Activated CD4-positive, alpha-beta T cell treated with anti-CD3 and anti-CD28 coated beads, Interleukin-10, Interleukin-2, amounts not matched to agents 100 ng/mL and 50 ng/mL, durations not matched to agents 16 hours and 8 hours (primary cell): ENCODE measurements around the gene SUSD3.

Source experiments
- DNase-seq: peaks from one replicate; pipeline ENCODE4 v3.0.0-alpha.2; 2020

Gene SUSD3

DNA sequence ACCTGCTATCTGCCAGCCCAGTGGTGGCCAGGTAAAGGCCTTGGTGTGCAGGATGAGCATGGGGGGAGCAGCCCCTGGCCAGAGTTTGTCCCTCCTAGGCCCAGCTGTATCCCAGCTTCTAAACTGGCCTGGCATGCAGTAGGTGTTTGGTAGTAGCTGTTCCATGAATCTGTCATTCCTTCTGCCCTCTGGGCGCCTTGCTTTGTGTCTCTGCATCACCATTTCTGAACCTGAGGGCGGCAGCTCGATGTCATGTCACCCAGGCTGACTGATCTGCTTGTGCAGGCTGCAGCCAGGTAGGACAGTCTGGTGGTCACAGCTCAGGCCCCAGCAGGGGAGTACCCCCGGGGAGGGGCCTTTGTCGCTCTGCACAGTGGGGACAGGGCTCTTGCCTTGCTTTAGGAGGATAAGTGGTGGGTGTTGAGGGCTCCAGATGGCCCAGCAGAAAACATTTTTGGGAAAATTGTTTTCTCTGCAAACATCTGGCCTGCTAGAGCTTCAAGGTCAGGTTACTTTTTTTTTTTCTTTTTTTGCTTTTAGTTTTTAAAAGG lies 4.6 kb upstream of the SUSD3 start:
- no peak for DNase-seq

- DNase-seq, result no peak
Observed at GRCh38 chr9:93054758-93055704, 3.5 kb upstream of the SUSD3 start.

DNA sequence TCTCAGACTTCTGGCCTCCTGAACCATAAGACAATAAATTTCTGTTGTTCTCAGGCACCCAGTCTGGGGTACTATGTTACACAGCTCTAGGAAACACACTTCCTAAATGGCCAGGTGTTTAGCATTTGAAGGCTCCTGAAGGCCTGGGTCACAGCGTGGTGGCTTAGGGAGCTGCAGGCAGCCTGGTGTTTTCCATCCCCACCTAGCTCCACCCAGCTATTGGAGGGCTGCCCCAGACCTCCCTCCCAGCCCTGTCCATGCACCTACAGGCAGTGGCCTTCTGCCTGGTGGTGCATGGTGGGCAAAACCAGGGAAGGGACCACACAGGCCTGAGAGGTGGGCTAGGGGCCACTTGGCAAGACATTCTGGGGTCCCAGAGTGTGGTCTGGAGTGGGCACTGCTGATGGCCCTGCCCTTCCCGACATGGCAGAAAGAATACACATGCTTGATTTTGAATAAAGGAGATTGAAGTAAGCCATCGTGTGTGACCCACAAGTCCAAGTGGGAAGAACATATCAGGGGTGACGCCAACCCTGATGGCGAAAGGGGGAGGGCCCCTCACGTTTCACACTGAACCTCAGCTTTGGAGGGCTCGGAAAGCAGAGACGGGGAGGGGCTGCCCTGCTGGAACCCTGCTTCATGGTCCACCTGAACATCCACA lies 1.3 kb upstream of the SUSD3 start:
- DNase-seq, result no peak

DNA sequence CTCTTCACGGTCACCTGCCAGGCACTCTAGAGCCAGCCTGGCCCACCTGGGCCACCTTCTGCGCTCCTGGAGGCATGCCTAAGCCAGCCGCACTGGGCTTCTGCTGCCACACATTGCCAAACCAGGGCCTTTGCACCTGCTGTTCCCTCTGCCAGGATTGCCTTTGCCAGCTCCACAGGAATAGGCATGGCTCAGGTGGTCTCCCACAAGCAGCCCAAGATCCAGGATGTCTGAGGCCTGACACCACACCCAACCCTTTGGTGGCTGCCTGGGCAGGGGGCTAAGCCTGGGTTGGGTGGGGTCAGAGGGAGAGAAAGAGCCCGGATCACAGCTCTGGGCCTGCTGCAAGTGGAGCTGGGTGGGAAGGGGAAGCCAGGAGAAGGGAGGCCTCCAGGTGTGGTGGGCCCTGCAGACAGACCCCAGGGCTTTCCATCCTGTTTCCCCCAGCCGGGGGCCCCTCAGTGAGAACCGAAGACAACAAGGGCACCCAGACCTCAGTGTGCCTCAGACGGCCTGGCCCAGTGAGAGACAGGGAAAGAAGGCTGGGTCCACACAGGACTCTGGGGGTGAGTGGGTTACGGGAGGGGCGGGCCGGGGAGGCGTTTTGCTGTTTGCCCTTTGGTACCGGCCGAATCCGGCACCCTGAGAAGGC lies 672 bp upstream of the SUSD3 start:
- DNase-seq, result no peak

DNA sequence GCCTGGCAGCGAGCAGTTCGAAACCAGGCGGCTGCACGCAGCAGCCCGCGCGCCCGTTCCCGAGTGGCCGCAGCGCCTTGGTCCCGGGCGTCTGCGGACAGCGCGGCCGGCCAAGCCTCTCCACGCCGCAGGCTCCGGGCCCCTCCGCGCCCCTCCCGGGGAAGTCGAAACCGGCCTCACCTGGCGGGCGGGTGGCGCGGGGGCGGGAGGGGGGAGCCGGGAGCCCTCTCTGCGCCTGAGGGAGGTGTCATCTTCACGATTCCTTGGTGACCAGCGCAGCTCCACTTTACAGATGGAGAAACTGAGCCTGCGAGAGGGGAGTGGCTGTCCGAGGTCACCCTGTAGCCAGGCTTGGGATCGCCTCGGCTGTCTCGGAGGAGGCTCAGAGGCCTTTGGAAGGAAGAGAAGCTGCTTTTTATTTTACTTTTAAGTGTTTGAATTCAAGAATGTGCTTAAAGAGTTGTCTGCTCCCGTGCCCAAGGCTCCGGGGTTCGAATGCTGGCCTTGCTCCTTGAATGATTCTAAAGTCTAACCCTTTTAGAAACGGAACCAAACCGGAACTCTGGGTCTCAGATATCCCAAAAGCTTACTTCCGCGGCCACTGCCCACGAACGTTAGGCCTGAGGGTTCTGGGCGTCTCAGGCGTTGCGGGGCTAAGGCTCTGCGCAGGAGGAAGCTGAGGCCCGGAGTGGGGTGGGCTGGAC lies 662 bp downstream of the SUSD3 start:
- DNase-seq, result peak; percentile 41

- DNase-seq, result no peak
Observed at GRCh38 chr9:93059715-93060578, 1.4 kb downstream of the SUSD3 start.

DNA sequence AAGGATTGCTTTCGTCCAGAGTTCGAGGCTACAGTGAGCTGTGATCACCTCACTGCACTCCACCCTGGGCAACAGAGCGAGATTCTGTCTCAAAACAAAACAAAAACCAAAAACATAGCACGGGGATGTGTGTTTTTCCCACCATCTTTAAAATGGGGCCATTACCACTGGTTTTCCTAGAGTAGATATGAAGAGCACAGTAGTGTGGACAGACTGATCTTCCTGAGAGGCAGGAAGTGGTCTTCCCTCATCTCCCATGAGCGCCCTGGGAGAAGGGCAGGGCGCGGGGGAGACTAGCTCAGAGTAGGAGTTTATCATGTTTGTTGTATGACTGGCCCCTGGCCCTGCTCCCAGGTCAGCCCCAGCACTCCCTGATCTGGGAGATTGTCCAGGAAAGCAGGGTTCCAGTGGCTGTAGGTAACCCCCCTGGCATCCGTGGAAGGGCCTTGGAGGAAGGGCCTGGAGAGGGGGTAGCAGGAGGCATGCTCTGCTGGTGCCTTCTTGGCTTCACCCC lies 2.3 kb downstream of the SUSD3 start:
- peak; percentile 61 for DNase-seq

GRCh38 chr9:93061260-93061751 lies 2.8 kb downstream of the SUSD3 start:
- no peak for DNase-seq

DNA sequence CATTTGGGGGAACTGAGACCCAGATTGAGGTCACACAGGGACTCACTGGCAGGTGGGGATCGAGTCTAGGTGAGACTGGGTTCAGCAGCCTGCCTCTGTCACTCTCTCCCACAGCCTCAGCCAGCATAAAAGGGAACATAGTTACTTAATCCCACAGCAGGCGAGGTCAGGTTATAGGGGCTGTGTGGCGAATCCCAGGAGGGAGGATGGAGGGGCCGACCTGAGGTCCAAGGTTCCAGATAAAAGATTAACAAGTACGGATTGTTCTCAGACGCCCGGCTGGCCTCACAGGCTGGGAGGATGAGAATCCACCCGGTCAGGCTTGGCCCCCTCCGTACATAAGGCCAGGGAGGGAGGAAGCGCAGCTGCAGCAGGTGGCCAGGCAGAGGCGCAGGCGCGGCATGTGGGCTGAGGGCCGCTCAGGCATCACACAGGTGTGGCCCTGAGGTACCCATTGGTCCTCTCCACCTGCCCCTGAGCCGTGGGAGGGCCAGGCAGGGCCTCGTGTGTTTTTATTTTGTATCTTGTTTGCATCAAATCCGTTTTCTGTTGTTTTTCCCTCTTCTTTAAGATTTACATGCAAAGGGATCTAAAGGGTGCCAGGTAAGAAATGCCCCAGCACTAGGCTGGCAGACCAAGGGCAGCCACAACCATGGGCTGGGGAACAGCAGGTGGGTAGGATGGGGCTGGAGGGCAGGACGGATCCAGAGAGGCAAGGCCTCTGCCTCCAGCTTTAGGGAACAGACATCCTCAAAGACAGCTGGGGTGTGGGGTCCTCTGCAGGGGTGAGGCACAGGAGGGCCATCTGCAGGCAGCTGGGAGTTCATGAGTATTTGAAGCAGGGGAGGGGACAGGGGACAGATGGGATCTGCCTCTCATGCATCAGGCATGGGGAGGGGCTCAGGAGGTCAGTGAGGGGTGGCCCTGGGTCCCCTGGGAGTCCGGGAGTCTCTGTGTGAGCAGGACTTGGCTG lies 3.6 kb downstream of the SUSD3 start:
- DNase-seq, result peak; percentile 42

DNA sequence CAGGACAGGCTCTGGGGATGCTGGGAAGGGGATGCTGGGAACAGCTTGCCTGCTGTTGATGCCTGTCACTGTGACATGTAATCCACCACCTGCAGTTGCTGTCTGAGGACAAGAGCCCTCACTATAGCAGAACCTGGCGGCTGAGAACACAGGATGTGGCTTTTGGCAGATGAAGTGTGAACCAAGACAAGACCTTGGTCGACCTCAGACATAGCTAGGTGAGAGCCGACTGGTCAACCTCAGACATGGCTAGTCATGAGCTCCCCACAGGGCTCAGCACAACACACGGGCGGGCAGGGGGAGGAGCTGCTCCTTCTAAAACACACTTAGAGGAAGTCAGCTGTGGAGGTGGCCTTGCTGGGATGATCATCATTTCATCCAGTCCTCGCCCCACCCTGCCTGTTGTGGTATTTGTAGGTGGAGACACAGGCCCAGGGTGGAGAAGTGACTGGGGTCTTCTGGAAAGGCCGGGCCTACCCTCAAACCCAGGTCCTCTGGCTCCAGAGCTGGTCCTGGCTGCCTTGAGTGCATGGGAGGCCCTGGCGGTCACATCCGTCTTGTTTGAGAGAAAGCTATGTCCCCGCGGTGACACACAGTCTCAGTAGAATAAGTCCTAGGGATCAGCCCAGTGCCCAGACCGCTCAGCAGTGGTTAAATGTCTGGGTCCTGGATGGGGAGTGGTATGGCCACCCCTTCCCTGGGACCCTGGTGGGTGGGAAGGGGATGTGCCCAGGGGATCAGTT lies 6.1 kb downstream of the SUSD3 start:
- DNase-seq, result peak; percentile 97

DNA sequence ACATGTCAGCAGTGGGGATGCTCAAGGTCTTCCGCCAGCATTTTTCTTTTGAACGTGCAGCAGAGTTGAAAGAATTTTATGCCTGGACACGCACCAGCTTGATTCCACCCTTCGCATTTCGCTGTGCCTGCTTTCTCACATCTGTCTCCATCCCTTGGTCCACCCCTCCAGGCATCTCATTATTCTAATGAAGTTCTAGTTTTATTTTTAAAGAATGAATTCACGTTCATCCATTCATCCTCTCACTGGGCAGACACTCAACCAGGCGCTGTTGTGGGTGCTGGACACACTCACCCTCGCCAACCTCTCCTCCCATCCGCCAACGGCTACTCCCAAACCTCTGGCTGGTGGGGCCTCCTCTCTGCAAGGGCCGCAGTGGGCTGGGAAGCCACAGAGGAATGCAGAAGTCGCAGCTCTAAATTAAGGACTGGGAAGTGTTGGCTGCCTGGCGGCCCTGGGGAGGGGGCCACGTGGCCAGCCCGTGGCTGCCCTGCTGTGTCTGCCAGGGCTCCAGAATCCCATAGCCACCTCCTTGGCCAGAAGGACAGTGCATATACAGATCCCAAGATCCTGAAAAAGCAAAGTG lies 6.7 kb downstream of the SUSD3 start:
- no peak for DNase-seq

- DNase-seq, result no peak
Observed at GRCh38 chr9:93066978-93067603, 8.6 kb downstream of the SUSD3 start.

DNA sequence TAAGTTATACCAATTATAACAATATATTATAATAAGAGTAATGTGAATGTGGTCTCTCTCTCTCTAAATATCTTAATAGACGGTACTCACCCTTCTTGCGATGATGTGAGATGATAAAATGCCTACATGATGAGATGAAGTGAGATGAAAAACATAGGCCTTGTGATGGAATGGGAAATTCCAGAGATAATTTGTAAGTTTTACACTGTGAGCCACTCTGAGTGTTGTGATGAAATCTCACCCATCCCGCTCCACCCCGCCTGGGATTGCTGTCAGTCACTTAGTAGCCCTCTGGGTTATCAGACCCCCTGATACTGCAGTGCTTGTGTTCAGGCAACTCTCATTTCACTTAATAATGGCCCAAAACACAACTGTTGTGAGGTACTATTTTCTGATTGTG lies 10.5 kb downstream of the SUSD3 start:
- DNase-seq, result no peak

DNA sequence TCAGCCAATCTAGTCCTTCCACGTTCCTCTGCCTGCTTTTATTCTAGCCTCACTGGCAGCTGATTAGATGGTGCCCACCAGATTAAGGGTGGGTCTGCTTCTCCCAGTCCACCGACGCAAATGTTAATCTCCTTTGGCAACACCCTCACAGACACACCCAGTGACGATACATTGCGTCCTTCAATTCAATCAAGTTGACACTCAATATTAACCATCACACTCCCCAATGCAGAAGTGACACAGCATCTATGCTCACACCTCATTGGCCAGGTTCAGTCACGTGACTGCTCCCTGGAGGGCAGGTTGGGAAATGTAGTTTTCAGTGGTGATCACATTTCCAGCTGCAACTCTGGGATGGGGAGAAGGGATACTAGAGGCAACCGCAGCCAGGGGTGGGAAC lies 13.0 kb downstream of the SUSD3 start:
- DNase-seq, result peak; percentile 43

GRCh38 chr9:93072383-93072795 lies 13.9 kb downstream of the SUSD3 start:
- no peak for DNase-seq

- no peak for DNase-seq
Observed at GRCh38 chr9:93076101-93076791, 17.7 kb downstream of the SUSD3 start.

GRCh38 chr9:93076792-93077128 lies 18.3 kb downstream of the SUSD3 start:
- no peak for DNase-seq

GRCh38 chr9:93077367-93077766 lies 18.9 kb downstream of the SUSD3 start:
- DNase-seq, result no peak
